GM19438 (cell line): ENCODE measurements around the gene KCNH1.
"Not testable (repeated sequence)": the region's sequence is repeated elsewhere in the genome, so short reads cannot be mapped to it uniquely, and the experiment has no call there.

Experiments used
- ATAC-seq: cut with Tn5 transposase; IDR thresholded peaks from one replicate; pipeline ENCODE4 v1.9.1; 2021; ENCODE audit warnings: low read depth; ENCODE audit not compliant: unreplicated experiment

The KCNH1 gene

DNA sequence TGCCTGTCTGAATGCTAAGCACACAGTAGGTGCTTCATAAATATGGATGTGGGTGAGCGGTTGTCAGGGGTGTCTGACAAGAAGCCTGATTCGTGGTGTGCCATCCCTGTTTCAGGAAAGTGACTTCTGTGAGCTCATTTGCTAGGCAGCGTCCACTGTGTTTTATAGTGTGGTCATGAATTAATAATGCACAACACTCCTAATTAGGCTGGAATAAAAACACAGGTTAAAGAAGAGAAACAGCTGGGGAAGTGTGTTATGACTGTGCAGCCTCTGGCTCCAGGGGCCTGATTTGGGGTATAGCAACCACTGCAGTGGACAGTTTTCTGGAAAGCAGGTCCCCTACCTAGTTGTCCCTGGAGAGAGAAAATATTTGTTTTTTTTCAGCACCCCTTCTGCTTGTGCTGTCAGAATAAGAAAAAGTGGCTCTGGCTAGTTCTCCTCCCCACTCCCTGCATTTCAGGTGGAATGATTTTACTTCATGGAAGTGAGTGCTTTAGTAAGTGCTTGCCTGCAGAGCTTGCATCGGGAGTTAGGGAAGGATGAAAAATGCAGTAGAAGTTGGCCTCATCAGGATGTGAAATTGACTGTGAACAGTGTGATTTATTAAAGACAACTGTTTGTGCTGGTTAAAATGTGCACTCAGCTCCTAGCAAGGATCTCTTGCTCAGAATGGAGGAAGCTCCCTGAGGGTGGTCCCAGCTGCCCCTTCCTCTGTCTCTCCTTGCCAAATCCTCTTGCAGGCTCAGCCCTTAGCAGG, 471.5 kb downstream of the KCNH1 start:
- ATAC-seq, result no peak

GRCh38 chr1:210661520-210661919, 472.4 kb downstream of the KCNH1 start:
- not testable (repeated sequence) for ATAC-seq

DNA sequence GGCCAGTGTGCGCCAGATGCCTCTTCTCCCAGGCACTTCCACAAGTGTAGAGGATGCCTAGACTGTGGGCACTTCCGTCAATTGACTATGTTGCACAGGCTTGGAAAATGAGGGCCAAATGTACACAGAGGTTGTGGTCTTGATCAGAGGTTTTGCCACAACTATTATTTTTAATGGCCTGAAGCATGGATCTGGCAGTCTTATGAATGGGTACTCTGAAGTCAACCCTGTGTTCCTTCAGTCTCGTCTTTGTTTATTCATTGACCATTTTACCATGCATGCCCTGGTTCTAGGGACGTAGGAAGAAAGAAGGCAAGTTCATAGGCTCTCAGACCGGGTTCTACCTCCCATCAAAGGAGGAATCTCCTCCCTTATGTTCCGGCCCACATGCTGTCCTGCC, 476.1 kb downstream of the KCNH1 start:
- ATAC-seq, result no peak

GRCh38 chr1:210655511-210655910, 478.4 kb downstream of the KCNH1 start:
- ATAC-seq, result no peak

DNA sequence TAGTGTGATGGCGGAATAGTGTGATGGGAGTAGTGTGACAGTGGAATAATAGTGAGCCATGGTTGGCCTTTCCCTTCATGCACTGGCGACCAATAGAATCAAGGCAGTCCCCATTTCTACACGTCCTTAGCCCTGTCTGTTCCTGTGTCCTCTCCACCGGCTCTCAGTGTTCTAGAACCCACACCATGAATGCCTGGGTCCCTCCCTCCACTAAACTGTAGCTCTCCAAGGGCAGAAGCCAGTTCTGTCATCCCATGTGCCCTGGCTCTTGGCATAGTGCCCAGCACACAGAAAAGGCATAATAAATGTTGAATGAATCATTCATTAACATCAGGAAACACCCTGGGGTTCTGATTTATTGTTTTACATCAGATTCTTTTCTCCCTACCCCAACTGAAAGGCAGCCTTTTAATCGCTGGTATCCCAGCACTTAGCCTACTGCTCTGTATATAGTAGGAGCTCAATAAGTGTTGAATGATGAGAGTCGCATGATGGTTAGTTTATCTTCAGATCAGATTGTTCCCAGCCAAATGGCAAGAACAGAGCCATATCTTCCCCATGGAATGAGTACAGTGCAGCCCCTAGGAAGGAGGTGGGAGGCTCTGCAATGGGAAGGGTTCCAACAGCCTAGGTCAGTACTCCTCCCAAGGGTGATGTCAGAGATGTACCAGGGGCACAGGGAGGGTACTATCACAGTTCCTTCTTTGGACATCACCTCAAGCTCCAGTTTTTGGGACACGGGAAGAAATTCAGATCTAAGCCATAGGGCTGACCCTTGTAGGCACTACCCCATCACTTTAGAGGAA, 479.6 kb downstream of the KCNH1 start:
- no peak for ATAC-seq

GRCh38 chr1:210653771-210654170, 480.2 kb downstream of the KCNH1 start:
- ATAC-seq, result no peak

DNA sequence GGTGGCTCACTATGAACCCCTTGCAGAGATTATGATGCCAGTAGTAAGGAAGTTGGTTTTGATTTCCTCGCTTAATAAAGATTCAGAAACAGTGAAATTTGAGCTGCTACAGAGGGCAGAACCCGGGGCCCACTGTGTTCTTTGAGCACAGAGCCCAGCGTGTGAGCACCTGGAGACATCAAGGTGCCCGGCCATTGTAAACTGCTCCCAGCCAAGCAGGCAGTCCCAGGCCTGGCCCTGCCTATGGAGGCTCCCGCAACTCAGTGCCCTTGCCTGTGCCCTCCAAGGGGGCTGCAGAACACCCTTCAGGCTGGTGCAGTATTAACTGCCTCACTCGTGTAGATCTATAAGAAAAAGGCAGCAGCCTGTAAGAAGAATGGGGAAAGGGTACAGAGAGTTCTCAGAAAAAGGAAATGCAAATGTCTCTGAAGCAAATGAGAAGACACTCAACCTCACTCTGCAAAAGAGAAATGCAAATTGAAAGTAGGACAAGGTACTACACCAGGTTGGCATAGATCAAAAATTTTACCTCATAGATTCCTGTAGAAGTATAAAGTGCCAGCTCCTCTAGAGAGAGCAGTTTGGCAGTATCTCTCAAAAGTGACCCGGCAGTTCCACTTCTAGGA, 481.5 kb downstream of the KCNH1 start:
- no peak for ATAC-seq

- ATAC-seq, result no peak
Measured at GRCh38 chr1:210650403-210650802, 483.5 kb downstream of the KCNH1 start.

GRCh38 chr1:210648588-210649269, 485.2 kb downstream of the KCNH1 start:
- ATAC-seq, result no peak

- ATAC-seq, result no peak
Measured at GRCh38 chr1:210647406-210648333, 486.3 kb downstream of the KCNH1 start.

DNA sequence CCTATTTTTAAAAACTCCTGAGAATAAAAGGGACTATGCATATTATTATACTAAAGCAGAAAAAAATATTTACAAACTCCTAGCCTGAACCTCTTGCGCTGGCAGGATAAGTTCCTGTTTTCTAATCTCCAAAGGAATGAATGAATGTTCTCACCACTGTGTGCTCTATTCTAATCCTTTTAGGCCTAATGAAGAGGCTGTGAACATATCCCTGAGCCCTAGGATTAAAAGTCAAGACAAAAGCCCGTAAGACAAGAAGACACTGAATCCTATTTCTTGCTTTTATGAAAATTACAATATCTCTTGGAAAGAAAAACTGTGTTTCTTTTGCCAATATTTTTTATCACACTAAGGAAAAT, 487.7 kb downstream of the KCNH1 start:
- no peak for ATAC-seq

DNA sequence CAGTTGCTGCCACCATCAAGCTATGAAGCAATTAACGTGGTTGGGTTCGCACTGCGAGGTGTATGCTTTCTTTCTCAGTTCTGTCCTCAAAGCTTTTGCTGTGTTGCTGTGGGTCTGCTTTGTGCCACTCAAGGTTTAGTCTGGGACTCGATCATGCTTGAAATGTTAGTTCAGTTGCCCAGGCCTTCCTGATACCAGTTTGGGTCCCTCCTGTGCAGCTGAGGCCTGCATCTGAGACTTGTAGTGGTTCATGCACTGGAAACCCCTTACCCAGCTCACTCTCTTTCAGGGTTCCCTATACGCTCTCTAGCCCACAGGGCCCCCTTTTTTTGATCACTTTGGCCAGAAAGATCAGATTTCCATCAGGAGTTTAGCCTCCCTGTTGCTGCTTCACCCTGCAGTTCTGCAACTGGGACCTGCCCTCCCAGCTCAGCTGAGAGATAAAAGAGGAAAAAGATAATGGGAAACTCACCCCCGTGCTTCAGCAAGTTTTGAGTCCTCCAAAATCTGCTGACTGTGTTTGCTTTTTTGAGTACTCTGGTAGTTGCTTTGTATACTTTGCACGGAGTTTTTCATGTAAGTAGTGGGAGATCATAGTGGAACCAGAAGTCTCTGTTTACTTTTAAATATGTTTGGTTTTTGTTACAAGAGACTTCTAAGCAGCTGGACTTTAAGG, 488.2 kb downstream of the KCNH1 start:
- no peak for ATAC-seq

DNA sequence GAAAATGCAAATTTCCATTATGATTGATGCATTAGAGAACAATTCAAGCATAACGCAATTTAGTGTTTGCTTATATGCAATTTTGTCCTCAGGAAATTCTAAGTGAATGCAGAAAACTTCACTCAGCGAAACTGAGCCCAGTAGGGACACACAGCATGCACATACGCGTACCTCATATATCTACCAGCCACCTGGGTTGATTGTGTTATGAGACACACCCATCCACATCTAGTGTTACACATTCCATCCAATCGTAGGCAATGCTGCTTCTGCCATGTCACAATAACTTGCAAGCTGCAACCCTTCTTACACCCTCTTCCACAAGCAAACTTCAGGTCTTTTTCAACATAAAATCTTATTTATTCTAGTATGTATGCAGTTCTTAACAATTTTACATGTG, 492.4 kb downstream of the KCNH1 start:
- ATAC-seq, result no peak

DNA sequence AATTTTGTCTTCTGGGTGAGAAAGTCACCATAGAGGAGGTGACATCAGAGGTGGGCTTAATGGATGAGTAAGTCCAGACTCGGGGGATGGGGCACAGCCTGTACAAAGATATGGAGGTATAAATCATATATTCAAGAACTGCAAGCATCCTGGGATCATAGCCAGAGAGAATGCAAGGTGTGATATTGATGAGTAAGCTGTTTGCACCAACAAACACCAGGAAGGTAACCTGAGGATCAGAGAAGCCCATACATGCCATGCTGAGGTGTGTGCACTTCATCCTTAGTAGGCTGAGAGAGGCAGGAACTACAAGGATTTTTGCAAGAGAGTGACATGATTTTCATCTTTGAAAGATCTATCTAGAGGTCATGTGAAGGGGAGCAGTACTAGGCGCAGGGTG, 498.8 kb downstream of the KCNH1 start:
- no peak for ATAC-seq

DNA sequence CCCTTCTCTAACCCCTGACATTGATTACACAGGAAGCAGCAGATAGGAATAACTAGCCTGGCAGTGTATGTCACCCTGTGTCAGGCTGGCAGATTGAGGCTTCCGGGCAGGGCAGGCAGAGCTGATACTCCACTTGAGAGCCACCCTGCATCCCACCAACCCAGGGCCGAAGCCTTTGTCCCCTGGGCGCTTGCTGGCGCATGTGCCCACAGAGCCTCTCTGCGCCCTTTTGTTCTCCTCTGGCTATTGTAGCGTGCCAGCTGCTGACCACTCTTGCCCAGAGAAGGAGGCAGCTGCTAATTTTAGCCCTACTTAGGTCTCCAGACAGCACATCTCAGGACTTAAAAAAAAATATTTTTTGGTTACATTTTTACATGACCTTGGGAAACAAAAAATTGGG, 500.3 kb downstream of the KCNH1 start:
- no peak for ATAC-seq

DNA sequence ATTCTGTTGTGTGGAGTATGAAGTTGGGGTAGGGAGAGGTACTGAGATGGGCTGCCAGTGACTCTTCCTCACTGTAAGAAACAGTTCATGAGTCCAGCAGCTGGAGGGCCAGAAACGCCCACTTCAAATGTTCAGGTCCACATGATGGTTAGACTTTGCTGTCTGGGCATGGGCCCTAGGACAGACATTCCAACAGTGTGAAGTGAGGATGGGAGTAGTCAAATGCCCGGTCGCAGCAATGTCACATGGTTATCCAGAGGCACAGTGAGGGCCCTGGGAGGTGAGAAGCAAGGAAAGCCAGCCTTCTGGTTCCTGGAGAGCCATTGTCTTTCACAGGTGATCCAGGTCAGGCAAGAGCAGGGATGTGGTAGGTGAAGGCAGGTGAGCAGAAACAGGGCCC, 500.8 kb downstream of the KCNH1 start:
- ATAC-seq, result no peak

DNA sequence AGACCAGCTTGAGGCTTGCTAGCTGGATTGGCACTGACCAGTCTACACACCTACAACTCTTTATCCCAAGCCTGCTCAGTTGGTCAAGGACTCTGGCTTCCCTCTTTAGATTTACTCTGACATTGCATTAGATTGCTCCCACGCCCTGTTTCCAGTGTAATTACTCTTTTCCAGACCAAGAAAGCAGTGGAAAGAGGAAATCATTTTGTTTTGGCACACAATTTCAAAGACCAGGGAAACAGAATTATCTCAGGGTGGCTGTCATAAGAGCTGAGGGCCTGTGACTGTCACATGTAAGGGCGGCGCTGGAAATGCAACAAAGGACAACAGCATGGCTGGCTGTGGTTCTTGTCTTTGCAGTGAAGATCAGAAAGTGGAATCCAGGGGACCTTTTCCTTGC, 502.5 kb downstream of the KCNH1 start:
- ATAC-seq, result no peak

DNA sequence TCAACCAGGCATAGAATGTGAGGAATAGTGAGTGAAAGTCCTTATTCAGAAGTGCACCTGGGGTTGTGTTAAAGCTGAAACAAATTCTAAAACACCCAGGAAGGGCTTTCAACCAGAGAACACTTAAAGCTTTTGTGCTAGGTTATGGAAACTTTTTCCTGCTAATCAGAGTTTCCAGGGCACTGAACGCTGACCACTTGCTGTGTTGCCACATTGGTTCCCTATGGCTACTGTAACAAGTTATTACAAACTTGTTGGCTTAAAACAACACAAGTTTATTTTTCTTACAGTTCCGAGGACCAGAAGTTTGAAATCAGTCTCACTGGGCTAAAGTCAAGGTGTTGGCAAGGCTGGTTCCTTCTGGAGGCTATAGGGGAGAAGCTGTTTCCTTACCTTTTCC, 504.7 kb downstream of the KCNH1 start:
- ATAC-seq, result no peak

DNA sequence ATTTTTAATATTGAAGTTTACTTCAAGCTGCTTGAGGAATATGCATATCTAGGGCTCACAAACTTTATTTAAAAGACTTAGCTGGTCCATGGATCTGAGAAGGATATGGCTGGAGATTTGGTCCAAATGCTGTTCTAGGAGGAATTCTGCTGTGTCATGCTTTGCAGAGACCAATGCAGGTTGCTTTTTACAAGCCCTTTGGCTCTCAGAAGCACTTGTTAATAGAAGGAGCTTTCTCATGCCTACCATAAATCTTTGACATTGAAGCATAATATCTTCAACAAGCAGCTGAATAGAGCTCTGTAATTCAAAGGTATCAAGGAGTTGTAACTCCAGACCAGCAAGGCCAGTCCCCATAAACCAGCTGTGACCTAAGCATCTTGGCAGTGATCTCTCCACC, 506.2 kb downstream of the KCNH1 start:
- ATAC-seq, result no peak
